IMR-90 (cell line): ENCODE results near the gene C1QTNF5. TPM values are rescaled to one million over a fixed set of nuclear protein-coding genes. Genes with fewer than 3 reads are reported as not detected.

Experiments
- ATAC-seq: fragments of 200-7000 bp; cut with Tn5 transposase; 2 replicates; pipeline ENCODE4 v1.9.1; 2020; ENCODE audit warnings: low read depth, mild to moderate bottlenecking, moderate library complexity
- BruUV-seq: library from RNA; stranded (reverse); fragments of 400-500 nt; replicated peaks from 2 replicates; lab custom pipeline; 2021; lab: Mats Ljungman, UMichigan
- CTCF ChIA-PET: fragments of 300-600 bp; formaldehyde crosslinking; extraction: SDS; loops from one replicate; lab custom pipeline; 2021; ENCODE audit warnings: antibody characterized with exemption; lab: Yijun Ruan, JAX
- POLR2A ChIA-PET: fragments of 300-600 bp; sonication (Branson Sonifier 250); formaldehyde crosslinking; loops from one replicate; lab custom pipeline; 2022; ENCODE audit warnings: antibody characterized with exemption; ENCODE audit not compliant: unreplicated experiment; lab: Charles Lee
- DNase-seq: peaks from one replicate; pipeline ENCODE4 v3.0.0; 2013
- H2AFZ ChIP-seq: replicated peaks from 2 replicates; pipeline ENCODE3; 2013; ENCODE audit warnings: low read length, mild to moderate bottlenecking; ENCODE audit not compliant: poor library complexity
- H2AK5ac ChIP-seq: 2 replicates; pipeline ENCODE4 v1.6.1; 2013; ENCODE audit warnings: low read depth, low read length, inconsistent platforms
- H2AK9ac ChIP-seq: replicated peaks from 2 replicates; pipeline ENCODE3; 2013; ENCODE audit warnings: mild to moderate bottlenecking, low read depth, low read length, moderate library complexity; ENCODE audit not compliant: poor library complexity
- H2BK120ac ChIP-seq: 2 replicates; pipeline ENCODE4 v1.6.1; 2013; ENCODE audit warnings: low read depth, low read length, inconsistent platforms
- H2BK15ac ChIP-seq: 3 replicates; pipeline ENCODE4 v1.6.1; 2013; ENCODE audit warnings: low read depth, low read length, inconsistent platforms
- H2BK20ac ChIP-seq: 2 replicates; pipeline ENCODE4 v1.6.1; 2013; ENCODE audit warnings: low read depth, mild to moderate bottlenecking, inconsistent platforms, low read length, moderate library complexity
- H2BK5ac ChIP-seq: 2 replicates; pipeline ENCODE4 v1.6.1; 2013; ENCODE audit warnings: mild to moderate bottlenecking, low read depth, low read length, inconsistent platforms; ENCODE audit not compliant: poor library complexity, severe bottlenecking
- H3K14ac ChIP-seq: replicated peaks from 2 replicates; pipeline ENCODE4 v1.6.1; 2013; ENCODE audit warnings: low read depth, low read length, inconsistent platforms
- H3K18ac ChIP-seq: 2 replicates; pipeline ENCODE4 v1.6.1; 2013; ENCODE audit warnings: low read depth, low read length, control low read depth
- H3K23ac ChIP-seq: 2 replicates; pipeline ENCODE4 v1.6.1; 2013; ENCODE audit warnings: low read depth, low read length, inconsistent platforms
- H3K27ac ChIP-seq: 2 replicates; pipeline ENCODE4 v1.5.1; 2013; ENCODE audit warnings: mild to moderate bottlenecking, control low read depth, low read length; ENCODE audit not compliant: insufficient read depth
- H3K27me3 ChIP-seq: 2 replicates; pipeline ENCODE4 v1.6.1; 2013; ENCODE audit warnings: low read length; ENCODE audit not compliant: control insufficient read depth, insufficient read depth
- H3K36me3 ChIP-seq: 2 replicates; pipeline ENCODE4 v1.6.1; 2013; ENCODE audit warnings: low read length, mixed read lengths; ENCODE audit not compliant: control insufficient read depth, insufficient read depth
- H3K4ac ChIP-seq: 2 replicates; pipeline ENCODE4 v1.6.1; 2013; ENCODE audit warnings: low read depth, low read length, inconsistent platforms
- H3K4me1 ChIP-seq: 2 replicates; pipeline ENCODE4 v1.6.1; 2013; ENCODE audit warnings: low read length, mixed read lengths; ENCODE audit not compliant: control insufficient read depth, insufficient read depth
- H3K4me2 ChIP-seq: 2 replicates; pipeline ENCODE4 v1.6.1; 2013; ENCODE audit warnings: low read depth, mild to moderate bottlenecking, control low read depth, low read length, moderate library complexity
- H3K4me3 ChIP-seq: 2 replicates; pipeline ENCODE4 v1.5.1; 2013; ENCODE audit warnings: low read depth, mild to moderate bottlenecking, control low read depth, low read length, moderate library complexity; ENCODE audit not compliant: insufficient read depth
- H3K56ac ChIP-seq: 2 replicates; pipeline ENCODE4 v1.6.1; 2013; ENCODE audit warnings: low read length, inconsistent platforms; ENCODE audit not compliant: insufficient read depth; ENCODE audit errors: extremely low read depth
- H3K79me1 ChIP-seq, 2 experiments: 2 replicates each; pipeline ENCODE4 v1.6.1; 2013; ENCODE audit warnings: low read length in 2 of 2, inconsistent platforms in 1 of 2, low read depth in 1 of 2
- H3K9ac ChIP-seq: 2 replicates; pipeline ENCODE4 v1.6.1; 2013; ENCODE audit warnings: low read depth, low read length, control low read depth
- H3K9me1 ChIP-seq: 2 replicates; pipeline ENCODE4 v1.6.1; 2013; ENCODE audit warnings: low read length, inconsistent platforms; ENCODE audit not compliant: insufficient read depth
- H3K9me3 ChIP-seq: 2 replicates; pipeline ENCODE4 v1.6.1; 2013; ENCODE audit warnings: low read length; ENCODE audit not compliant: control insufficient read depth, insufficient read depth
- H4K20me1 ChIP-seq: 2 replicates; pipeline ENCODE4 v1.6.1; 2013; ENCODE audit warnings: low read length, inconsistent platforms; ENCODE audit not compliant: insufficient read depth
- H4K5ac ChIP-seq: 2 replicates; pipeline ENCODE4 v1.6.1; 2013; ENCODE audit warnings: mild to moderate bottlenecking, low read depth, low read length, control low read depth
- H4K8ac ChIP-seq, 2 experiments: 2 replicates each; pipeline ENCODE4 v1.6.1; 2013; ENCODE audit warnings: low read depth in 2 of 2, low read length in 2 of 2, control low read depth in 1 of 2, inconsistent platforms in 1 of 2
- H4K91ac ChIP-seq: 2 replicates; pipeline ENCODE4 v1.6.1; 2013; ENCODE audit warnings: low read depth, low read length, inconsistent platforms; ENCODE audit not compliant: insufficient read depth
- CEBPB ChIP-seq: IDR thresholded peaks from 2 replicates; pipeline ENCODE4 v1.6.1; 2012; ENCODE audit warnings: low read depth, low read length, improper control_type of control experiment
- CHD1 ChIP-seq: IDR thresholded peaks from 2 replicates; pipeline ENCODE4 v1.6.1; 2012; ENCODE audit warnings: low read depth, low read length, improper control_type of control experiment
- FOS ChIP-seq: fragments of 150-350 bp; IDR thresholded peaks from 2 replicates; pipeline ENCODE4 v1.6.1; 2016; ENCODE audit warnings: low read depth, low read length
- MAFK ChIP-seq: IDR thresholded peaks from 2 replicates; pipeline ENCODE4 v1.6.1; 2012; ENCODE audit warnings: low read depth, low read length, improper control_type of control experiment
- RAD21 ChIP-seq: IDR thresholded peaks from 2 replicates; pipeline ENCODE4 v1.6.1; 2012; ENCODE audit warnings: low read length, improper control_type of control experiment
- SMC3 ChIP-seq: fragments of 150-350 bp; IDR thresholded peaks from 2 replicates; pipeline ENCODE4 v1.6.1; 2016; ENCODE audit warnings: low read depth, mild to moderate bottlenecking, antibody characterized with exemption, low read length, moderate library complexity
- WGBS, 2 experiments: methylation state at CpG; one replicate each; pipeline versions ENCODE4 v1.1.5 to v1.1.7; 2013; ENCODE audit warnings: missing lambda C conversion rate in 2 of 2; ENCODE audit not compliant: insufficient read length in 1 of 2; ENCODE audit errors: extremely low coverage in 2 of 2; 5-methylcytosine and 5-hydroxymethylcytosine counted together
- dilution Hi-C: fragments of 300-500 bp; cut with HindIII; formaldehyde crosslinking; loops from one replicate; pipeline ENCODE4 v1.14.3; 2018; ENCODE audit warnings: low sequenced_read_pairs; ENCODE audit not compliant: unreplicated experiment
- in situ Hi-C: fragments of 300-500 bp; cut with MboI; formaldehyde crosslinking; loops from 3 replicates; pipeline ENCODE4 v1.14.3; 2019; ENCODE audit warnings: low sequenced_read_pairs, inconsistent platforms, mixed read lengths
- intact Hi-C: fragments of 100-400 bp; cut with micrococcal nuclease; formaldehyde crosslinking; loops from 2 replicates; pipeline ENCODE4 v1.10.0; 2022
- polyA plus RNA-seq, 3 experiments: library from polyadenylated mRNA; depleted of rRNA; stranded (reverse); fragments of >200 nt; gene quantifications; 2 replicates each; pipeline ENCODE4 v1.2.3, GENCODE V29; 2012; ENCODE audit warnings: low replicate concordance in 1 of 3
- total RNA-seq: library from RNA; depleted of rRNA; stranded (reverse); fragments of >200 nt; gene quantifications from 2 replicates; pipeline ENCODE4 v1.2.3, GENCODE V29; 2012
- TF ChIP-seq, protein P1 (sequence below): fragments of 150-350 bp; IDR thresholded peaks from 2 replicates; pipeline ENCODE4 v1.6.1; 2016; ENCODE audit warnings: low read depth, mild to moderate bottlenecking, low read length, moderate library complexity, borderline replicate concordance
- TF ChIP-seq, protein P2 (sequence below): fragments of 150-350 bp; IDR thresholded peaks from 2 replicates; pipeline ENCODE4 v1.6.1; 2017; ENCODE audit warnings: mild to moderate bottlenecking, antibody characterized with exemption, low read length, low read depth

Gene C1QTNF5
- total and polyA plus RNA-seq, 2 of the 4 experiments (the other 2 are of a cell fraction) = 2.0 to 5.4 TPM

DNA sequence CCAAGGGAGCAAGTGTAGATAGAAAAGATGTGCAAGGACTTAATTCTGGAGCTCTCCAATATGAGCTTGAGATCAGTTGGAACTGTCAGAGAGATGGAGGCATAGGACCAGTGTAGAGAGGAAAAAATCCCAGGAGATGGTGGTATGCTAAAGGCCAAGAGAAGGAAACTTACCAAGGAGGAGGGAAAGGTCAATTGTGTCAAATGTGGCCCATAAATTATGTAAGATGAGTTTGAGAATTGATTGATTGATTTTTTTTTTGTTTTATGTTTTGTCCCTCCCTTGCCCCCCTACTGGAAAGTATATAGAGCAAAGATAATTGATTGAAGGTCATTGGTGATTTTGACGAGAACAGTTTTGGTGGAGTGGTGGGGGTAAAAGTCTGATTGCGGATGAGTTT lies 43.6 kb upstream of the C1QTNF5 start:
- no peak overlapping the region for H3K4ac ChIP-seq
- H4K8ac ChIP-seq = no peak overlapping the region
- H3K36me3 ChIP-seq = no peaks in the 10 kb centered on the region
- no peak overlapping the region for H3K9ac ChIP-seq
- no peak overlapping the region for H3K14ac ChIP-seq
- H2BK5ac ChIP-seq = no peak overlapping the region
- no peak overlapping the region for H3K23ac ChIP-seq
- no peaks in the 10 kb centered on the region for H4K20me1 ChIP-seq
- H4K5ac ChIP-seq = no peak overlapping the region
- dilution Hi-C loops = no loop called here
- 0 out of 2 replicates have a peak, but pooled peaks cover 2% of the 10 kb centered on the region for H3K4me1 ChIP-seq
- no peaks in the 10 kb centered on the region for H3K79me1 ChIP-seq
- ChIA-PET POLR2A (no interaction called here), CTCF (interaction anchor here (2.0 kb wide), 1 partner anchor 10 kb away, joined by 6 read pairs; no protein-coding TSS in a partner anchor)
- H2AK9ac ChIP-seq = no peak overlapping the region
- no peak overlapping the region for H2BK120ac ChIP-seq
- H2BK15ac ChIP-seq = no peak overlapping the region
- no peak overlapping the region for H3K4me2 ChIP-seq
- no peak overlapping the region for H2AFZ ChIP-seq
- H2BK20ac ChIP-seq = no peak overlapping the region
- H3K56ac ChIP-seq = no peak overlapping the region
- no peak for DNase-seq
- H3K18ac ChIP-seq = no peak overlapping the region
- 87% methylated on average over 2 of the region's 2 CpGs; no CpG with 5 or more reads in 1 of the 2 experiments for WGBS, 2 experiments
- no peaks in the 10 kb centered on the region; the same call in 1 of the 2 replicates for H3K9me1 ChIP-seq
- ATAC-seq = no peak
- H2AK5ac ChIP-seq = no peak overlapping the region
- no peaks in the 10 kb centered on the region for H3K9me3 ChIP-seq
- BruUV-seq = no TSS peak
- H4K91ac ChIP-seq = no peak overlapping the region
- no peak overlapping the region for H3K4me3 ChIP-seq
- no peak overlapping the region for H3K27ac ChIP-seq
- in situ Hi-C loops = no loop called here
- peaks cover 30% of the 10 kb centered on the region for H3K27me3 ChIP-seq
- intact Hi-C loops = no loop called here
- TF ChIP-seq SMC3 (no peak), MAFK (no peak), FOS (no peak), CEBPB (no peak), CHD1 (no peak), RAD21 (no peak)
- TF ChIP-seq, protein P1, sequence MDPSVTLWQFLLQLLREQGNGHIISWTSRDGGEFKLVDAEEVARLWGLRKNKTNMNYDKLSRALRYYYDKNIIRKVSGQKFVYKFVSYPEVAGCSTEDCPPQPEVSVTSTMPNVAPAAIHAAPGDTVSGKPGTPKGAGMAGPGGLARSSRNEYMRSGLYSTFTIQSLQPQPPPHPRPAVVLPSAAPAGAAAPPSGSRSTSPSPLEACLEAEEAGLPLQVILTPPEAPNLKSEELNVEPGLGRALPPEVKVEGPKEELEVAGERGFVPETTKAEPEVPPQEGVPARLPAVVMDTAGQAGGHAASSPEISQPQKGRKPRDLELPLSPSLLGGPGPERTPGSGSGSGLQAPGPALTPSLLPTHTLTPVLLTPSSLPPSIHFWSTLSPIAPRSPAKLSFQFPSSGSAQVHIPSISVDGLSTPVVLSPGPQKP = no peak
- TF ChIP-seq, protein P2, sequence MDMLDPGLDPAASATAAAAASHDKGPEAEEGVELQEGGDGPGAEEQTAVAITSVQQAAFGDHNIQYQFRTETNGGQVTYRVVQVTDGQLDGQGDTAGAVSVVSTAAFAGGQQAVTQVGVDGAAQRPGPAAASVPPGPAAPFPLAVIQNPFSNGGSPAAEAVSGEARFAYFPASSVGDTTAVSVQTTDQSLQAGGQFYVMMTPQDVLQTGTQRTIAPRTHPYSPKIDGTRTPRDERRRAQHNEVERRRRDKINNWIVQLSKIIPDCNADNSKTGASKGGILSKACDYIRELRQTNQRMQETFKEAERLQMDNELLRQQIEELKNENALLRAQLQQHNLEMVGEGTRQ = no peak
